Right lobe of liver (tissue), 4 donors: ENCODE data around the gene CORO7.

Experiments
- POLR2A ChIP-seq: fragments of 450-650 bp; IDR thresholded peaks from one replicate; pipeline ENCODE4 v1.6.1; 2017; ENCODE audit warnings: antibody characterized with exemption, mild to moderate bottlenecking
- TF ChIP-seq, protein P1 (sequence below), 4 donors: fragments of 200-600 bp in 3 of 4; fragments of 450-650 bp in 1 of 4; IDR thresholded peaks; one replicate each; pipeline versions ENCODE4 v1.5.1 to v1.8.0; 2016 to 2022; ENCODE audit warnings: antibody characterized with exemption in 4 of 4, mild to moderate bottlenecking in 2 of 4
- donor health status: DM: no; HTN: no; CAD: no.
- donor health status: DM: no; HTN: no; CAD: no.
- donor health status: DM: no; HTN: yes; CAD: no.

DNA sequence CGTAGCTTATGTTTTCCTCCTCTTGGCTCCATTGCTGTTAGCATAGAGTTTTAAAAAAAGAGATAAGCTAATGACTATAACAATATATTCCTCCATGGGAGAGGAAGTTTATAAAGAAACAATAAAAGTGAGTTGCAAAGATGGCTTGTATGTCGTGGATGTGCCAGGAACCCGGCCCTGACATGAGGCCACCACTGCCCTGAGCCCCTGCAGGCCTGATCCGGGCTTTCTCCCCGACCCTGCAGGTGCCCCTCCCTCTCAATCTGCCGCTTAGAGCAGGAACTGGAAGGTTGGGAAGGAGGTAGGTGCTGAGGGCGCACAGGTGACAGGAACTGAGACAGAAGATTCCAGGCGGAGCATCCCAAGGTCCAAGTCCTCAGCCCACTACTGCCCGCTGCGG lies 76.9 kb downstream of the CORO7 start:
- TF ChIP-seq POLR2A = no peak
- TF ChIP-seq, protein P1, sequence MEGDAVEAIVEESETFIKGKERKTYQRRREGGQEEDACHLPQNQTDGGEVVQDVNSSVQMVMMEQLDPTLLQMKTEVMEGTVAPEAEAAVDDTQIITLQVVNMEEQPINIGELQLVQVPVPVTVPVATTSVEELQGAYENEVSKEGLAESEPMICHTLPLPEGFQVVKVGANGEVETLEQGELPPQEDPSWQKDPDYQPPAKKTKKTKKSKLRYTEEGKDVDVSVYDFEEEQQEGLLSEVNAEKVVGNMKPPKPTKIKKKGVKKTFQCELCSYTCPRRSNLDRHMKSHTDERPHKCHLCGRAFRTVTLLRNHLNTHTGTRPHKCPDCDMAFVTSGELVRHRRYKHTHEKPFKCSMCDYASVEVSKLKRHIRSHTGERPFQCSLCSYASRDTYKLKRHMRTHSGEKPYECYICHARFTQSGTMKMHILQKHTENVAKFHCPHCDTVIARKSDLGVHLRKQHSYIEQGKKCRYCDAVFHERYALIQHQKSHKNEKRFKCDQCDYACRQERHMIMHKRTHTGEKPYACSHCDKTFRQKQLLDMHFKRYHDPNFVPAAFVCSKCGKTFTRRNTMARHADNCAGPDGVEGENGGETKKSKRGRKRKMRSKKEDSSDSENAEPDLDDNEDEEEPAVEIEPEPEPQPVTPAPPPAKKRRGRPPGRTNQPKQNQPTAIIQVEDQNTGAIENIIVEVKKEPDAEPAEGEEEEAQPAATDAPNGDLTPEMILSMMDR (IDR thresholded peaks at IDR 0.05) = no peak
